ENCODE measurements around the gene DNAH2.

The DNAH2 gene

GRCh38 chr17:7701681-7702080 is 15.9 kb upstream of the DNAH2 start:
- no peak for TF ChIP-seq SUZ12 (IDR thresholded peaks at IDR 0.05)
- TF ChIP-seq CTBP1 (IDR thresholded peaks at IDR 0.05; ENCODE audit: borderline replicate concordance), result no peak
- TF ChIP-seq ARNT (IDR thresholded peaks at IDR 0.05), result no peak
- TF ChIP-seq LEF1 (IDR thresholded peaks at IDR 0.05; ENCODE audit: borderline replicate concordance), result no peak
- no peak for TF ChIP-seq SP1 (IDR thresholded peaks at IDR 0.05)
- no peak for TF ChIP-seq BHLHE40 (IDR thresholded peaks at IDR 0.05; ENCODE audit: borderline replicate concordance)
- TF ChIP-seq ELF4 (IDR thresholded peaks at IDR 0.05), result no peak
- TF ChIP-seq FOXA1 (IDR thresholded peaks at IDR 0.05), result no peak
- CTCF ChIA-PET, result no interaction called here
- no peak for DNase-seq (ENCODE audit: extremely low spot score)
- POLR2A ChIA-PET, result interaction anchor here (9.0 kb wide), 1 partner anchor 13 kb away, joined by 100 read pairs; the partner anchor contains the start of genes TP53 and WRAP53

- no peak for TF ChIP-seq PKNOX1 (IDR thresholded peaks at IDR 0.05)
- TF ChIP-seq FOXK2 (IDR thresholded peaks at IDR 0.05), result no peak
- no peak for TF ChIP-seq SUZ12 (IDR thresholded peaks at IDR 0.05)
- TF ChIP-seq CTBP1 (IDR thresholded peaks at IDR 0.05; ENCODE audit: borderline replicate concordance), result no peak
- no peak for TF ChIP-seq ARNT (IDR thresholded peaks at IDR 0.05)
- TF ChIP-seq HDGF (IDR thresholded peaks at IDR 0.05; ENCODE audit: borderline replicate concordance), result no peak
- no peak for TF ChIP-seq LEF1 (IDR thresholded peaks at IDR 0.05; ENCODE audit: borderline replicate concordance)
- TF ChIP-seq SP1 (IDR thresholded peaks at IDR 0.05), result no peak
- TF ChIP-seq FOXA1 (IDR thresholded peaks at IDR 0.05), result no peak
- no peak for TF ChIP-seq ZNF384 (IDR thresholded peaks at IDR 0.05)
- no peak for TF ChIP-seq ELF4 (IDR thresholded peaks at IDR 0.05)
- TF ChIP-seq NFRKB (IDR thresholded peaks at IDR 0.05), result no peak
- TF ChIP-seq FOXM1 (IDR thresholded peaks at IDR 0.05; ENCODE audit: borderline replicate concordance), result no peak
- TF ChIP-seq L3MBTL2 (conservative IDR thresholded peaks at IDR 0.05), result no peak
- no peak for TF ChIP-seq TARDBP (IDR thresholded peaks at IDR 0.05)
- no peak for TF ChIP-seq BHLHE40 (IDR thresholded peaks at IDR 0.05; ENCODE audit: borderline replicate concordance)
- CTCF ChIA-PET, result interaction anchor here (0.5 to 4.1 kb wide), 4 partner anchors 15 to 549 kb away, joined by 3 to 15 read pairs (median 4); partner anchors contain the start of genes TP53 and WRAP53
- POLR2A ChIA-PET, result interaction anchor here (1.1 to 9.0 kb wide), 3 partner anchors 14 to 224 kb away, joined by 3 to 100 read pairs (median 5); partner anchors contain the start of genes SAT2, TP53, WRAP53 and ZBTB4
- DNase-seq (ENCODE audit: extremely low spot score), result no peak
Observed at GRCh38 chr17:7702776-7703175, 14.8 kb upstream of the DNAH2 start.

- no peak for TF ChIP-seq NFRKB (IDR thresholded peaks at IDR 0.05)
- no peak for TF ChIP-seq CTBP1 (IDR thresholded peaks at IDR 0.05; ENCODE audit: borderline replicate concordance)
- POLR2A ChIA-PET, result interaction anchor here (0.6 to 9.0 kb wide), 5 partner anchors 15 to 225 kb away, joined by 3 to 100 read pairs (median 3); partner anchors contain the start of genes SAT2, TP53, WRAP53 and ZBTB4
- CTCF ChIA-PET, result interaction anchor here (0.5 to 4.1 kb wide), 6 partner anchors 13 to 548 kb away, joined by 3 to 15 read pairs (median 3); partner anchors contain the start of genes DNAH2, TP53 and WRAP53
- peak; percentile 58 for DNase-seq (ENCODE audit: extremely low spot score)
Observed at GRCh38 chr17:7703584-7704479, 13.7 kb upstream of the DNAH2 start.

- TF ChIP-seq FOXK2 (IDR thresholded peaks at IDR 0.05) (no peak), ARNT (IDR thresholded peaks at IDR 0.05) (no peak)
- POLR2A ChIA-PET, result interaction anchor here (0.6 to 9.0 kb wide), 5 partner anchors 8 to 77 kb away, joined by 3 to 100 read pairs (median 3); partner anchors contain the start of genes SAT2, TP53 and WRAP53
- peak; percentile 75 for DNase-seq (ENCODE audit: extremely low spot score)
- CTCF ChIA-PET, result interaction anchor here (1.0 to 4.1 kb wide), 4 partner anchors 13 to 72 kb away, joined by 3 to 15 read pairs (median 3); partner anchors contain the start of genes DNAH2, TP53 and WRAP53
Observed at GRCh38 chr17:7704601-7705268, 12.8 kb upstream of the DNAH2 start, which contains the start of gene EFNB3. TSS of gene EFNB3 (plus strand) at chr17:7705202. CDS start at chr17:7705599, 397 bp downstream.

- ChIA-PET POLR2A (interaction anchor here (0.8 to 9.0 kb wide), 4 partner anchors 8 to 72 kb away, joined by 3 to 100 read pairs (median 11); partner anchors contain the start of genes DNAH2, TP53 and WRAP53), CTCF (interaction anchor here (0.6 to 4.1 kb wide), 5 partner anchors 11 to 73 kb away, joined by 3 to 15 read pairs (median 4); partner anchors contain the start of genes DNAH2, TP53 and WRAP53)
- TF ChIP-seq PKNOX1 (IDR thresholded peaks at IDR 0.05), result no peak
- TF ChIP-seq FOXA1 (IDR thresholded peaks at IDR 0.05), result no peak
- TF ChIP-seq SP1 (IDR thresholded peaks at IDR 0.05), result no peak
- TF ChIP-seq TARDBP (IDR thresholded peaks at IDR 0.05), result no peak
- TF ChIP-seq FOXK2 (IDR thresholded peaks at IDR 0.05), result no peak
- no peak for DNase-seq (ENCODE audit: extremely low spot score)
Observed at GRCh38 chr17:7705269-7706255, 12.0 kb upstream of the DNAH2 start.

All from HEK293T (cell line).